Measurements from ENCODE around the gene PLA1A. TPM values are rescaled to one million over a fixed set of nuclear protein-coding genes. Genes with fewer than 3 reads are reported as not detected.

Gene PLA1A
- total and polyA plus RNA-seq, 8 donors = 0.95 to 3.6 (median 1.3) TPM

GRCh38 chr3:119579366-119580066, 18.2 kb upstream of the PLA1A start, which contains the start of gene ADPRH:
Gene ADPRH, plus strand, starts transcription at chr3:119579492. Its CDS starts 2,678 bp downstream, at chr3:119582170.
- Histone ChIP-seq H3K4me1 (peaks cover 0 to 6% (median 0%) of the 10 kb centered on the region in 3 donors), H3K27me3 (no peaks in the 10 kb centered on the region), H3K36me3 (no peaks in the 10 kb centered on the region), H3K27ac (peak within 1 kb of the TSS; percentile 82 to 91 (median 89)), H3K4me3 (peak within 1 kb of the TSS; percentile 40 to 69 (median 52)), H3K9me3 (no peaks in the 10 kb centered on the region)
- FAIRE-seq (no peak), ATAC-seq (peak; percentile 94 to 98 (median 96)), DNase-seq (peak; percentile 86 to 94 (median 89))
- no peak for TF ChIP-seq CTCF (IDR thresholded peaks at IDR 0.05)
- intact Hi-C loops (cut with DNase I) = no loop called here
- 0% methylated on average over 68 of the region's 68 CpGs for WGBS, 2 donors

GRCh38 chr3:119580067-119580760, 17.5 kb upstream of the PLA1A start:
- no peak for TF ChIP-seq CTCF (IDR thresholded peaks at IDR 0.05)
- intact Hi-C loops (cut with DNase I) = no loop called here

GRCh38 chr3:119582178-119582577, 15.5 kb upstream of the PLA1A start:
- TF ChIP-seq CTCF (IDR thresholded peaks at IDR 0.05) = no peak
- DNase-seq (no peak), FAIRE-seq (no peak), ATAC-seq (no peak)
- no peak overlapping the region for H3K27ac ChIP-seq
- no peaks in the 10 kb centered on the region for H3K27me3 ChIP-seq
- no peaks in the 10 kb centered on the region for H3K36me3 ChIP-seq
- no peaks in the 10 kb centered on the region for H3K9me3 ChIP-seq
- peaks cover 0 to 6% (median 0%) of the 10 kb centered on the region in 3 donors for H3K4me1 ChIP-seq
- 89 to 94% methylated on average over 6 of the region's 6 CpGs for WGBS, 2 donors
- H3K4me3 ChIP-seq = no peak overlapping the region
- intact Hi-C loops (cut with DNase I) = no loop called here

More at GRCh38 chr3:119580067-119580760, 17.5 kb upstream of the PLA1A start:
- Histone ChIP-seq H3K27me3 (no peaks in the 10 kb centered on the region), H3K27ac (peak overlapping the region; percentile 82 to 91 (median 89)), H3K9me3 (no peaks in the 10 kb centered on the region), H3K4me3 (peak overlapping the region; percentile 40 to 69 (median 52)), H3K36me3 (no peaks in the 10 kb centered on the region), H3K4me1 (peaks cover 0 to 6% (median 0%) of the 10 kb centered on the region in 3 donors)
- 15 to 19% methylated on average over 16 of the region's 16 CpGs for WGBS, 2 donors
- DNase-seq (peak in 3 of 6 donors; percentile 18 to 34 (median 24)), FAIRE-seq (no peak), ATAC-seq (peak; percentile 35 to 74 (median 54))

- ATAC-seq = no peak
- intact Hi-C loops (cut with DNase I) = no loop called here
- Histone ChIP-seq H3K27me3 (no peaks in the 10 kb centered on the region), H3K9me3 (no peaks in the 10 kb centered on the region), H3K27ac (no peak overlapping the region), H3K4me1 (no peaks in the 10 kb centered on the region), H3K36me3 (no peaks in the 10 kb centered on the region), H3K4me3 (no peak overlapping the region)
- WGBS, 2 donors = 93 to 97% methylated on average over 10 of the region's 10 CpGs
- no peak for FAIRE-seq
- no peak for TF ChIP-seq CTCF (IDR thresholded peaks at IDR 0.05)
- DNase-seq = no peak
Observed at GRCh38 chr3:119585208-119585607, 12.5 kb upstream of the PLA1A start.
